ENCODE results near the gene CHD2. TPM values are rescaled to one million over a fixed set of nuclear protein-coding genes. Genes with fewer than 3 reads are reported as not detected.
"Not testable (repeated sequence)": the region's sequence is repeated elsewhere in the genome, so short reads cannot be mapped to it uniquely, and the experiment has no call there.

CHD2 gene
- total RNA-seq, 1 donor from 2014 or later, result 105 TPM

- H3K36me3 ChIP-seq (ENCODE audit: insufficient read depth, low read length), result peaks cover 10% of the 10 kb centered on the region
- peaks cover 61% of the 10 kb centered on the region for H3K4me1 ChIP-seq (ENCODE audit: insufficient read depth, low read length)
- H3K79me2 ChIP-seq (ENCODE audit: insufficient read depth, low read length), result peaks cover 96% of the 10 kb centered on the region
- Mint-ChIP-seq H3K4me3 (ENCODE audit: unreplicated experiment) (no peak overlapping the region), H3K27ac (ENCODE audit: unreplicated experiment) (peak overlapping the region; percentile 93), H3K36me3 (ENCODE audit: low read depth, unreplicated experiment) (peaks cover 7% of the 10 kb centered on the region), H3K27me3 (ENCODE audit: low read depth, unreplicated experiment) (no peaks in the 10 kb centered on the region), H3K9me3 (ENCODE audit: unreplicated experiment) (no peaks in the 10 kb centered on the region), H3K4me1 (ENCODE audit: low read depth, unreplicated experiment) (peaks cover 77% of the 10 kb centered on the region)
- peak overlapping the region; percentile 4 for H3K4me3 ChIP-seq (ENCODE audit: insufficient read depth, low read depth, low read length)
- H4K20me1 ChIP-seq (ENCODE audit: insufficient read depth, low read length), result peaks cover 39% of the 10 kb centered on the region
- no peaks in the 10 kb centered on the region for H3K27me3 ChIP-seq (ENCODE audit: insufficient read depth, low read length)
- peak overlapping the region; percentile 48 for H3K9ac ChIP-seq (ENCODE audit: low read length)
- no peak for FAIRE-seq
- peak overlapping the region; percentile 54 for H3K4me2 ChIP-seq (ENCODE audit: low read length)
- H3K9me3 ChIP-seq (ENCODE audit: insufficient read depth, low read depth, low read length), result no peaks in the 10 kb centered on the region
- peak overlapping the region; percentile 82 for H3K27ac ChIP-seq (ENCODE audit: low read depth, low read length)
- TF ChIP-seq, protein P1, sequence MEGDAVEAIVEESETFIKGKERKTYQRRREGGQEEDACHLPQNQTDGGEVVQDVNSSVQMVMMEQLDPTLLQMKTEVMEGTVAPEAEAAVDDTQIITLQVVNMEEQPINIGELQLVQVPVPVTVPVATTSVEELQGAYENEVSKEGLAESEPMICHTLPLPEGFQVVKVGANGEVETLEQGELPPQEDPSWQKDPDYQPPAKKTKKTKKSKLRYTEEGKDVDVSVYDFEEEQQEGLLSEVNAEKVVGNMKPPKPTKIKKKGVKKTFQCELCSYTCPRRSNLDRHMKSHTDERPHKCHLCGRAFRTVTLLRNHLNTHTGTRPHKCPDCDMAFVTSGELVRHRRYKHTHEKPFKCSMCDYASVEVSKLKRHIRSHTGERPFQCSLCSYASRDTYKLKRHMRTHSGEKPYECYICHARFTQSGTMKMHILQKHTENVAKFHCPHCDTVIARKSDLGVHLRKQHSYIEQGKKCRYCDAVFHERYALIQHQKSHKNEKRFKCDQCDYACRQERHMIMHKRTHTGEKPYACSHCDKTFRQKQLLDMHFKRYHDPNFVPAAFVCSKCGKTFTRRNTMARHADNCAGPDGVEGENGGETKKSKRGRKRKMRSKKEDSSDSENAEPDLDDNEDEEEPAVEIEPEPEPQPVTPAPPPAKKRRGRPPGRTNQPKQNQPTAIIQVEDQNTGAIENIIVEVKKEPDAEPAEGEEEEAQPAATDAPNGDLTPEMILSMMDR (IDR thresholded peaks at IDR 0.05; ENCODE audit: insufficient read depth, low read depth, low read length), result peak; percentile 90
- no peak for TF ChIP-seq EZH2 (IDR thresholded peaks at IDR 0.05; ENCODE audit: insufficient read depth, low read length)
- DNase-seq (ENCODE audit: low read depth), result peak; percentile 87
- no peak overlapping the region for H2AFZ ChIP-seq (ENCODE audit: low read depth, low read length)
These were observed 17.7 kb downstream of the CHD2 start for GRCh38 chr15:92917598-92918407.

DNA sequence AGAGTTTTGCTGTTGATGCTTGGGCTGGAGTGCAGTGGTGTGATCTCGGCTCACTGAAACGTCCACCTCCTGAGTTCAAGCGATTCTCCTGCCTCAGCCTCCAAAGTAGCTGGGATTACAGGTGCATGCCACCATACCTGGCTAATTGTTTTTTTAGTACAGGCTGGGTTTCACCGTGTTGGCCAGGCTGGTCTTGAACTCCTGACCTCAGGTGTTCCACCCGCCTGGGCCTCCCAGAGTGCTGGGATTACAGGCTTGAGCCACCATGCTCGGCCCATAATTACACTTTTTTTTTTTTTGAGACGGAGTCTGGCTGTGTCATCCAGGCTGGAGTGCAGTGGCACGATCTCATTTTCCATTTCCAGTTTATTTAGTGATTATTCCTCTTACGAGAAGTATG is 18.8 kb downstream of the CHD2 start:
- peaks cover 54% of the 10 kb centered on the region for H3K4me1 ChIP-seq (ENCODE audit: insufficient read depth, low read length)
- not testable (repeated sequence) for DNase-seq (ENCODE audit: low read depth); H3K27ac ChIP-seq (ENCODE audit: low read depth, low read length); H3K4me3 Mint-ChIP-seq (ENCODE audit: unreplicated experiment); H3K9me3 Mint-ChIP-seq (ENCODE audit: unreplicated experiment); H3K36me3 Mint-ChIP-seq (ENCODE audit: low read depth, unreplicated experiment); H3K27me3 Mint-ChIP-seq (ENCODE audit: low read depth, unreplicated experiment); H3K9ac ChIP-seq (ENCODE audit: low read length); H3K4me3 ChIP-seq (ENCODE audit: insufficient read depth, low read depth, low read length); H3K9me3 ChIP-seq (ENCODE audit: insufficient read depth, low read depth, low read length); H3K4me2 ChIP-seq (ENCODE audit: low read length); FAIRE-seq; H2AFZ ChIP-seq (ENCODE audit: low read depth, low read length); H3K27me3 ChIP-seq (ENCODE audit: insufficient read depth, low read length)
- peaks cover 96% of the 10 kb centered on the region for H3K79me2 ChIP-seq (ENCODE audit: insufficient read depth, low read length)
- Mint-ChIP-seq H3K4me1 (ENCODE audit: low read depth, unreplicated experiment) (peaks cover 74% of the 10 kb centered on the region), H3K27ac (ENCODE audit: unreplicated experiment) (peak overlapping the region; percentile 83)
- peaks cover 35% of the 10 kb centered on the region for H4K20me1 ChIP-seq (ENCODE audit: insufficient read depth, low read length)
- H3K36me3 ChIP-seq (ENCODE audit: insufficient read depth, low read length), result peaks cover 15% of the 10 kb centered on the region

DNA sequence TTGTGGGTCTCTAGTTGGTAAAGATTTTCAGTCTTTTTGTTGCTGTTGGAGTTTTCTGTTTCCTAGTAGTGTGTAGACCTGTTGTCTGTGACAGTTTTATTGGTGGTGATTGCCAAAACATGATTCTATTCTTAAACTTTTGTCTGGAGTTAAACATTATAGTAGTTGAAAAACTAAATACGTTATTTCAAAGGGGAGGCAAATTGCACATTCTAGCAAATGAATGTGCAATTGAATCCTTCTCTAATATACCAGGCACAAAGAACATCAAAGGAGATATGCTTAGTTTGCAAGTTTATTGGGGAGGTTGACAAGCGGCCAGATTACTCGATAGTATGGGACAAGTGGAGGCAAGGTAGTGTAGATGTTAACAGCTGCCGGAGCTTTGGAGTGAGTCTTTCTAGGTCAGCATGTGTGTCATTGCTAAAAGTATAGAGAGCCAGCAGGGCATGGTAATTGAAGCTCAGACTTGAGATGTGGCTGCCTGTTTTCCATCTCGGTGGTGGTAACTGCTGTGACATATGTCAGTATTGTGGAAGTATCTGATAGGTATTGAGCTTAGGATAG is 20.6 kb downstream of the CHD2 start:
- TF ChIP-seq EZH2 (IDR thresholded peaks at IDR 0.05; ENCODE audit: insufficient read depth, low read length), result no peak
- TF ChIP-seq, protein P1 (IDR thresholded peaks at IDR 0.05; ENCODE audit: insufficient read depth, low read depth, low read length), result no peak
- Histone ChIP-seq H3K4me3 (ENCODE audit: insufficient read depth, low read depth, low read length) (no peak overlapping the region), H3K36me3 (ENCODE audit: insufficient read depth, low read length) (peaks cover 31% of the 10 kb centered on the region), H2AFZ (ENCODE audit: low read depth, low read length) (no peak overlapping the region), H3K79me2 (ENCODE audit: insufficient read depth, low read length) (peaks cover 100% of the 10 kb centered on the region), H3K9ac (ENCODE audit: low read length) (peak overlapping the region; percentile 35), H3K4me2 (ENCODE audit: low read length) (peak overlapping the region; percentile 45), H3K4me1 (ENCODE audit: insufficient read depth, low read length) (peaks cover 39% of the 10 kb centered on the region), H3K27me3 (ENCODE audit: insufficient read depth, low read length) (no peaks in the 10 kb centered on the region), H4K20me1 (ENCODE audit: insufficient read depth, low read length) (peaks cover 40% of the 10 kb centered on the region), H3K9me3 (ENCODE audit: insufficient read depth, low read depth, low read length) (no peaks in the 10 kb centered on the region), H3K27ac (ENCODE audit: low read depth, low read length) (peak overlapping the region; percentile 51)
- H3K27me3 Mint-ChIP-seq (ENCODE audit: low read depth, unreplicated experiment), result no peaks in the 10 kb centered on the region
- no peak for FAIRE-seq
- peak overlapping the region; percentile 90 for H3K27ac Mint-ChIP-seq (ENCODE audit: unreplicated experiment)
- H3K36me3 Mint-ChIP-seq (ENCODE audit: low read depth, unreplicated experiment), result peaks cover 13% of the 10 kb centered on the region
- H3K4me3 Mint-ChIP-seq (ENCODE audit: unreplicated experiment), result no peak overlapping the region
- peaks cover 66% of the 10 kb centered on the region for H3K4me1 Mint-ChIP-seq (ENCODE audit: low read depth, unreplicated experiment)
- DNase-seq (ENCODE audit: low read depth), result no peak
- no peaks in the 10 kb centered on the region for H3K9me3 Mint-ChIP-seq (ENCODE audit: unreplicated experiment)

Data from astrocyte (in vitro differentiated cells and primary cell).